Sigmoid colon (tissue), 4 donors: Measurements from ENCODE around the gene CHTOP.

Source experiments
- CTCF ChIP-seq, 4 experiments: fragments of 450-650 bp in 3 of 4; fragments of 200-600 bp in 1 of 4; IDR thresholded peaks; one replicate each; pipeline ENCODE4 v1.5.1; 2016 to 2019; ENCODE audit warnings: antibody characterized with exemption in 4 of 4, mild to moderate bottlenecking in 3 of 4, moderate library complexity in 2 of 4
- EP300 ChIP-seq, 4 donors: sonication (generic); formaldehyde crosslinking; IDR thresholded peaks; one replicate each; pipeline ENCODE4 v1.6.1; 2017; ENCODE audit warnings: antibody characterized with exemption in 4 of 4
- POLR2A ChIP-seq, 2 donors: fragments of 450-650 bp; IDR thresholded peaks; one replicate each; pipeline ENCODE4 v1.6.1; 2016; ENCODE audit warnings: antibody characterized with exemption in 2 of 2, mild to moderate bottlenecking in 2 of 2, moderate library complexity in 2 of 2
- POLR2AphosphoS5 ChIP-seq, 4 donors: sonication (generic); formaldehyde crosslinking; IDR thresholded peaks; one replicate each; pipeline ENCODE4 v1.6.1; 2017; ENCODE audit warnings: antibody characterized with exemption in 4 of 4

GRCh38 chr1:153659175-153659534 lies 25.3 kb downstream of the CHTOP start:
- TF ChIP-seq POLR2AphosphoS5 (IDR thresholded peaks at IDR 0.05) (no peak), CTCF (IDR thresholded peaks at IDR 0.05) (no peak), EP300 (IDR thresholded peaks at IDR 0.05) (no peak), POLR2A (IDR thresholded peaks at IDR 0.05) (no peak)
